PC-3 (cell line): ENCODE measurements around the gene LDLR. TPM values are rescaled to one million over a fixed set of nuclear protein-coding genes. Genes with fewer than 3 reads are reported as not detected.

Experiments used
- ATAC-seq: fragments of 200-7000 bp; cut with Tn5 transposase; 2 replicates; pipeline ENCODE4 v1.9.1; 2020; ENCODE audit warnings: mild to moderate bottlenecking, moderate library complexity
- BruUV-seq: library from RNA; stranded (reverse); fragments of 400-500 nt; replicated peaks from 2 replicates; lab custom pipeline; 2021; lab: Mats Ljungman, UMichigan
- CTCF ChIA-PET: fragments of 300-600 bp; sonication (Branson Sonifier 250); formaldehyde crosslinking; loops from one replicate; lab custom pipeline; 2022; ENCODE audit warnings: antibody characterized with exemption; lab: Charles Lee
- POLR2A ChIA-PET: fragments of 300-600 bp; sonication (Branson Sonifier 250); formaldehyde crosslinking; loops from one replicate; lab custom pipeline; 2022; ENCODE audit warnings: antibody characterized with exemption; ENCODE audit not compliant: unreplicated experiment; lab: Charles Lee
- DNase-seq: peaks from one replicate; pipeline ENCODE4 v3.0.0-alpha.2; 2015
- H2AFZ ChIP-seq: fragments of 300-600 bp; sonication (generic); 2 replicates; pipeline ENCODE4 v1.6.0; 2016; ENCODE audit warnings: antibody characterized with exemption, low read length
- H3F3A ChIP-seq: fragments of 300-600 bp; sonication (generic); one replicate; pipeline ENCODE4 v1.6.0; 2017; ENCODE audit warnings: antibody characterized with exemption, low read length, control low read depth, mild to moderate bottlenecking; ENCODE audit not compliant: unreplicated experiment
- H3K27ac ChIP-seq: fragments of 300-600 bp; sonication (generic); 2 replicates; pipeline ENCODE4 v1.5.1; 2016; ENCODE audit warnings: mild to moderate bottlenecking, low read length
- H3K27me3 ChIP-seq: fragments of 300-600 bp; sonication (generic); 2 replicates; pipeline ENCODE4 v1.6.1; 2016; ENCODE audit warnings: low read length, mixed read lengths
- H3K36me3 ChIP-seq: fragments of 300-600 bp; sonication (generic); 2 replicates; pipeline ENCODE4 v1.6.1; 2016; ENCODE audit warnings: low read depth, mixed run types, low read length, mixed read lengths
- H3K4me1 ChIP-seq: fragments of 300-600 bp; sonication (generic); 2 replicates; pipeline ENCODE4 v1.5.1; 2016; ENCODE audit warnings: low read length; ENCODE audit not compliant: insufficient read depth
- H3K4me2 ChIP-seq: fragments of 300-600 bp; sonication (generic); 2 replicates; pipeline ENCODE4 v1.6.0; 2016; ENCODE audit warnings: low read length
- H3K4me3 ChIP-seq: fragments of 300-600 bp; sonication (generic); 2 replicates; pipeline ENCODE4 v1.5.1; 2016; ENCODE audit warnings: mild to moderate bottlenecking, low read length, mixed read lengths
- H3K79me2 ChIP-seq: fragments of 300-600 bp; sonication (generic); 2 replicates; pipeline ENCODE4 v1.6.1; 2017; ENCODE audit warnings: low read length, mixed read lengths
- H3K9ac ChIP-seq: fragments of 300-600 bp; sonication (generic); 2 replicates; pipeline ENCODE4 v1.6.0; 2016; ENCODE audit warnings: mild to moderate bottlenecking, low read length
- H3K9me2 ChIP-seq: fragments of 300-600 bp; sonication (generic); replicated peaks from 2 replicates; pipeline ENCODE4 v1.6.1; 2016; ENCODE audit warnings: mixed run types, low read length, mixed read lengths
- H3K9me3 ChIP-seq: fragments of 300-600 bp; sonication (generic); 2 replicates; pipeline ENCODE4 v1.6.1; 2016; ENCODE audit warnings: low read length, mixed read lengths
- H4K20me1 ChIP-seq: fragments of 300-600 bp; sonication (generic); 2 replicates; pipeline ENCODE4 v1.6.1; 2016; ENCODE audit warnings: low read length, mixed read lengths
- EZH2 ChIP-seq: fragments of 300-600 bp; sonication (generic); IDR thresholded peaks from one replicate; pipeline ENCODE4 v1.6.1; 2017; ENCODE audit warnings: antibody characterized with exemption, mild to moderate bottlenecking, low read length; ENCODE audit not compliant: unreplicated experiment
- EZH2phosphoT487 ChIP-seq: fragments of 300-600 bp; sonication (generic); IDR thresholded peaks from 2 replicates; pipeline ENCODE4 v1.6.1; 2018; ENCODE audit warnings: mild to moderate bottlenecking, antibody characterized with exemption, low read length, borderline replicate concordance
- intact Hi-C: fragments of 100-400 bp; cut with micrococcal nuclease; formaldehyde crosslinking; loops from 2 replicates; pipeline ENCODE4 v1.9.0; 2023
- total RNA-seq: library from RNA; depleted of rRNA; stranded (reverse); fragments of >200 nt; gene quantifications from 2 replicates; pipeline ENCODE4 v1.2.3, GENCODE V29; 2014
- TF ChIP-seq, protein P1 (sequence below): fragments of 300-600 bp; sonication (generic); conservative IDR thresholded peaks from 2 replicates; pipeline ENCODE4 v1.5.1; 2017; ENCODE audit warnings: antibody characterized with exemption, low read depth, mild to moderate bottlenecking, low read length

LDLR gene
- total RNA-seq, 1 experiment from 2014 or later = 302 TPM

DNA sequence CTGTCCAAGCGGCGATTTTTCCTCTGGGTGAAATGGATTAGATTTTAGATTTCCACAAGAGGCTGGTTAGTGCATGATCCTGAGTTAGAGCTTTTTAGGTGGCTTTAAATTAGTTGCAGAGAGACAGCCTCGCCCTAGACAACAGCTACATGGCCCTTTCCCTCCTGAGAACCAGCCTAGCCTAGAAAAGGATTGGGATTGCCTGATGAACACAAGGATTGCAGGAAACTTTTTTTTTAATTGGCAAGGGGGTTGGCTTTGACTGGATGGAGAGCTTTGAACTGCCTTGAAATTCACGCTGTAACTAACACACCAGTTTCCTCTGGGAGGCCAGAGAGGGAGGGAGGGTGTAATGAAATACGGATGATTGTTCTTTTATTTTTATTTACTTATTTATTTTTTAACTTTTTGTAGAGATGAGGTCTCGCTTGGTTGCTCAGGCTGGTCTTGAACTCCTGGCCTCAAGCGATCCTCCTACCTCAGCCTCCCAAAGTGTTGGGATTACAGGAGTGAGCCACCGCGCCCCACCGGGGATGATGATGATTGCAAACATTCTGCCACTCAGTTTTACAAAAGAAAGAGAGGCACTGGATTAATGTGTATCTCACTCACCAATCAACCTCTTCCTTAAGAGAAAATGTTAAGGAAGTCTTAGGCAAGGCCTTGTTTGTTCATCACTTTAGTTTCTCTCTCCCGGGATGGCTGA, 1.9 kb downstream of the LDLR start:
- Histone ChIP-seq H3K9me3 (no peaks in the 10 kb centered on the region), H3F3A (peaks cover 19% of the 10 kb centered on the region), H3K36me3 (peaks cover 33% of the 10 kb centered on the region), H3K27ac (peak overlapping the region; percentile 93), H3K9ac (peak overlapping the region; percentile 98), H3K4me3 (peak overlapping the region; percentile 98), H3K4me2 (peak overlapping the region; percentile 99), H2AFZ (no peak overlapping the region), H3K9me2 (no peaks in the 10 kb centered on the region), H3K27me3 (no peaks in the 10 kb centered on the region), H4K20me1 (peaks cover 30% of the 10 kb centered on the region), H3K79me2 (peaks cover 62% of the 10 kb centered on the region), H3K4me1 (peaks cover 45% of the 10 kb centered on the region)
- ATAC-seq = no peak
- POLR2A ChIA-PET = interaction anchor here (0.6 to 1.1 kb wide), 2 partner anchors 10 to 55 kb away, joined by 7 to 9 read pairs; no protein-coding TSS in a partner anchor
- DNase-seq = no peak
- intact Hi-C loops = loop anchor here (5.0 kb wide), 1 partner anchor 154 kb away; no protein-coding TSS in a partner anchor
- BruUV-seq = TSS peak; percentile 66
- CTCF ChIA-PET = no interaction called here
- TF ChIP-seq, protein P1, sequence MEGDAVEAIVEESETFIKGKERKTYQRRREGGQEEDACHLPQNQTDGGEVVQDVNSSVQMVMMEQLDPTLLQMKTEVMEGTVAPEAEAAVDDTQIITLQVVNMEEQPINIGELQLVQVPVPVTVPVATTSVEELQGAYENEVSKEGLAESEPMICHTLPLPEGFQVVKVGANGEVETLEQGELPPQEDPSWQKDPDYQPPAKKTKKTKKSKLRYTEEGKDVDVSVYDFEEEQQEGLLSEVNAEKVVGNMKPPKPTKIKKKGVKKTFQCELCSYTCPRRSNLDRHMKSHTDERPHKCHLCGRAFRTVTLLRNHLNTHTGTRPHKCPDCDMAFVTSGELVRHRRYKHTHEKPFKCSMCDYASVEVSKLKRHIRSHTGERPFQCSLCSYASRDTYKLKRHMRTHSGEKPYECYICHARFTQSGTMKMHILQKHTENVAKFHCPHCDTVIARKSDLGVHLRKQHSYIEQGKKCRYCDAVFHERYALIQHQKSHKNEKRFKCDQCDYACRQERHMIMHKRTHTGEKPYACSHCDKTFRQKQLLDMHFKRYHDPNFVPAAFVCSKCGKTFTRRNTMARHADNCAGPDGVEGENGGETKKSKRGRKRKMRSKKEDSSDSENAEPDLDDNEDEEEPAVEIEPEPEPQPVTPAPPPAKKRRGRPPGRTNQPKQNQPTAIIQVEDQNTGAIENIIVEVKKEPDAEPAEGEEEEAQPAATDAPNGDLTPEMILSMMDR = no peak
- TF ChIP-seq EZH2phosphoT487 = no peak
- TF ChIP-seq EZH2 = no peak

DNA sequence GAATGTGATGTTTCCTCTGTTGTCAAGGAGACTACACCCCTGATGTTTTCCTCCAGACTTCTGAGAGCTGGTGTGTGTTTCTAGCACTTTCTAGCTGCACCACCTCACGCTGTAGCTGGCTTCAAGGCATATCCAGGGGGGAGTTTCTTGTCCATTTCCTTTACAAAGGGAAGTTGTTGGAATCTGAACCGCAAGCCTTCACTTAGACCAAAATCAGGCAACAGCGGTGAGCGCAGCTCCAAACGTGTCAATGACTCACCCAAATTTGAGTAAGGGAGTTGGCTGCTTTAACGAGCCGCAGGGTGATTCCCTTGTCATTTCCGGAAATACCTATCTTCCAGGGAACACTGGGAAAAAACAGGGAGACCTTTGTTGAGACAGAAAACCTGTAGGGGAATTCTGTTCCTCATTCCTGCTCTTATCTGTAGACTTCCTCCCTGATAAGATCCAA, 2.5 kb downstream of the LDLR start:
- Histone ChIP-seq H3K79me2 (peaks cover 68% of the 10 kb centered on the region), H3K27me3 (no peaks in the 10 kb centered on the region), H3K27ac (peak overlapping the region; percentile 93), H2AFZ (no peak overlapping the region), H3K4me2 (peak overlapping the region; percentile 99), H3F3A (peaks cover 24% of the 10 kb centered on the region), H3K36me3 (peaks cover 38% of the 10 kb centered on the region), H3K4me3 (peak overlapping the region; percentile 98), H4K20me1 (peaks cover 36% of the 10 kb centered on the region), H3K9me3 (no peaks in the 10 kb centered on the region), H3K9ac (peak overlapping the region; percentile 98), H3K9me2 (no peaks in the 10 kb centered on the region), H3K4me1 (peaks cover 50% of the 10 kb centered on the region)
- ChIA-PET CTCF (no interaction called here), POLR2A (interaction anchor here (1.1 kb wide), 1 partner anchor 56 kb away, joined by 7 read pairs; no protein-coding TSS in a partner anchor)
- no TSS peak for BruUV-seq
- peak; percentile 99 for DNase-seq
- peak; percentile 5 for ATAC-seq
- intact Hi-C loops = loop anchor here (5.0 kb wide), 1 partner anchor 154 kb away; no protein-coding TSS in a partner anchor
- TF ChIP-seq, protein P1 = no peak
- no peak for TF ChIP-seq EZH2

GRCh38 chr19:11092181-11092538, 2.9 kb downstream of the LDLR start:
- no peak for ATAC-seq
- ChIA-PET POLR2A (interaction anchor here (1.1 kb wide), 1 partner anchor 56 kb away, joined by 7 read pairs; no protein-coding TSS in a partner anchor), CTCF (no interaction called here)
- Histone ChIP-seq H3K36me3 (peaks cover 40% of the 10 kb centered on the region), H3K4me3 (peak overlapping the region; percentile 98), H3K9me3 (no peaks in the 10 kb centered on the region), H3K9me2 (no peaks in the 10 kb centered on the region), H3K27ac (peak overlapping the region; percentile 93), H2AFZ (no peak overlapping the region), H3K27me3 (no peaks in the 10 kb centered on the region), H3K4me1 (peaks cover 50% of the 10 kb centered on the region), H3F3A (peaks cover 24% of the 10 kb centered on the region), H3K9ac (peak overlapping the region; percentile 98), H3K79me2 (peaks cover 73% of the 10 kb centered on the region), H3K4me2 (peak overlapping the region; percentile 99), H4K20me1 (peaks cover 39% of the 10 kb centered on the region)
- no peak for TF ChIP-seq EZH2phosphoT487
- TF ChIP-seq, protein P1 = no peak
- TF ChIP-seq EZH2 = no peak
- peak; percentile 87 for DNase-seq
- no TSS peak for BruUV-seq
- intact Hi-C loops = loop anchor here (5.0 kb wide), 1 partner anchor 155 kb away; no protein-coding TSS in a partner anchor
